NT2/D1 (cell line): ENCODE data around the gene ALOX5.

ENCODE experiments used
- SUZ12 ChIP-seq: IDR thresholded peaks from 2 replicates; pipeline ENCODE4 v1.6.1; 2011; ENCODE audit not compliant: insufficient read length, insufficient read depth; ENCODE audit errors: extremely low read depth
- ZNF274 ChIP-seq: IDR thresholded peaks from 2 replicates; pipeline ENCODE4 v1.6.1; 2011; ENCODE audit warnings: mild to moderate bottlenecking, low read depth, low read length

DNA sequence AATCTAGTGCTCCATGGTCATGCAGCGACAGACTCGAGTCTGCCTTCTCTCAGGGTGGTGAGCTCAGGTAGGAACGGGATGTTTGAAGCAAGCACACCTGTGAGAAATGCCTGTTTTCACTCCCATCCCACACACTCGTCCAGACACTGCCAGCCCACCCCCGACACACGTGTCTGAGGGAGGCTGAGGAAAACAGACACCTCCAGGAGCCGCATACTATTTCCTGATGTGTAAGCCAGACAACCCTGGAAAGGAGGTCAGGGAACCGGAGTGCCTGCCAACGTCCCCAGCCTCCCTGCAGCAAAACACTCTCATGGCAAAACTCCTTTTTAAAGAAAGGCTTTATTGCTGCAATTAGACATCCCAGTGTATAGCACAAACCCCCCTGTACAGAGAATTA lies 80.2 kb downstream of the ALOX5 start:
- TF ChIP-seq SUZ12 (no peak), ZNF274 (no peak)
